Left ventricle myocardium superior (tissue), 1 donor: ENCODE results near the gene CLCN4. TPM values are rescaled to one million over a fixed set of nuclear protein-coding genes. Genes with fewer than 3 reads are reported as not detected.

ENCODE experiments used
- ATAC-seq: fragments of 200-7000 bp; cut with Tn5 transposase; one replicate; pipeline ENCODE4 v1.9.1; 2020; ENCODE audit warnings: mild to moderate bottlenecking, moderate library complexity
- DNase-seq: peaks from one replicate; pipeline ENCODE4 v3.0.0-alpha.2; 2020
- intact Hi-C: fragments of 100-400 bp; cut with micrococcal nuclease; formaldehyde crosslinking; loops from one replicate; pipeline ENCODE4 v1.11.0; 2022
- total RNA-seq: library from RNA; stranded (reverse); fragmentation: NEBNext Ultra II Directional; extraction: Animal tissue kit (Norgen Biotek cat#: 25700); gene quantifications from one replicate; pipeline ENCODE4 v1.2.1, GENCODE V29; 2021
- donor health status: DM: no; HTN: yes; CAD: no; lungs with severe emphysema.

Gene CLCN4
- total RNA-seq, 1 donor from 2014 or later = 30.0 TPM

- no peak for ATAC-seq
- no peak for DNase-seq
- intact Hi-C loops = no loop called here
These were observed 123.3 kb downstream of the CLCN4 start for GRCh38 chrX:10280071-10280470.

- ATAC-seq (no peak), DNase-seq (no peak)
- intact Hi-C loops = no loop called here
These were observed 125.7 kb downstream of the CLCN4 start for GRCh38 chrX:10282490-10282889.

GRCh38 chrX:10286195-10286594 is 129.4 kb downstream of the CLCN4 start:
- intact Hi-C loops = no loop called here
- no peak for DNase-seq
- no peak for ATAC-seq

Other genes with a start within 250 kb of the CLCN4 start
- gene CLDN34, start 189.6 kb upstream of the CLCN4 start, total RNA-seq = not detected